Mucosa of stomach (tissue), 1 donor: ENCODE results near the gene CPNE4.

Experiments
- H3K27me3 ChIP-seq: one replicate; pipeline ENCODE4 v1.7.0; 2013; ENCODE audit warnings: mild to moderate bottlenecking, low read length; ENCODE audit not compliant: control insufficient read depth, insufficient read depth
- H3K36me3 ChIP-seq: one replicate; pipeline ENCODE4 v1.7.0; 2013; ENCODE audit warnings: low read length; ENCODE audit not compliant: control insufficient read depth, insufficient read depth
- H3K4me1 ChIP-seq: one replicate; pipeline ENCODE4 v1.7.0; 2013; ENCODE audit warnings: mild to moderate bottlenecking, low read length; ENCODE audit not compliant: control insufficient read depth, insufficient read depth
- H3K4me3 ChIP-seq: one replicate; pipeline ENCODE4 v1.7.0; 2013; ENCODE audit warnings: low read length
- H3K9ac ChIP-seq: one replicate; pipeline ENCODE4 v1.7.0; 2013; ENCODE audit warnings: mild to moderate bottlenecking, low read length, moderate library complexity
- H3K9me3 ChIP-seq: one replicate; pipeline ENCODE4 v1.7.0; 2013; ENCODE audit warnings: mild to moderate bottlenecking, low read length, moderate library complexity; ENCODE audit not compliant: control insufficient read depth
- donor health status: Pancreatic carcinoma.

Gene CPNE4

GRCh38 chr3:131778526-131778925 is 256.3 kb downstream of the CPNE4 start:
- Histone ChIP-seq H3K9ac (no peak overlapping the region), H3K4me1 (no peaks in the 10 kb centered on the region), H3K36me3 (no peaks in the 10 kb centered on the region), H3K9me3 (no peaks in the 10 kb centered on the region), H3K27me3 (no peaks in the 10 kb centered on the region), H3K4me3 (no peak overlapping the region)

DNA sequence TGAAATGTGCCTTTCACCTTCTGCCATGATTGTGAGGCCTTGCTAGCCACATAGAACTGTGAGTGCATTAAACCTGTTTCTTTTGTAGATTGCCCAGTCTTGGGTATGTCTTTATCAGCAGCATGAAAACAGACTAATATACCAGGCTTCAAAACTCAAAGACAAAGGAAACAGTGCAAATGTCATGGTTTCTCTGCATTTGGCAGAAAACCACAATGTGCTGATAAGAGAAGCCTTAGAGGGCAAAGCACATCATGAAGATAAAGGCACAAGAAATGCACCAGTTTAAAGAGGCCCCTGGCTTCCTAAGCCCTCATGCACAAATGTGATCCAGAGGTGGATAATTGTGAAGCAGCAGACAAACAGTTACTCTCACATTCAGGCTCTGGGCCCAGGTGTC is 259.2 kb downstream of the CPNE4 start:
- H3K4me3 ChIP-seq = no peak overlapping the region
- H3K9ac ChIP-seq = no peak overlapping the region
- H3K9me3 ChIP-seq = no peaks in the 10 kb centered on the region
- H3K27me3 ChIP-seq = no peaks in the 10 kb centered on the region
- no peaks in the 10 kb centered on the region for H3K4me1 ChIP-seq
- no peaks in the 10 kb centered on the region for H3K36me3 ChIP-seq

- Histone ChIP-seq H3K4me1 (no peaks in the 10 kb centered on the region), H3K36me3 (no peaks in the 10 kb centered on the region), H3K9ac (no peak overlapping the region), H3K4me3 (no peak overlapping the region), H3K9me3 (no peaks in the 10 kb centered on the region), H3K27me3 (no peaks in the 10 kb centered on the region)
Observed at GRCh38 chr3:131772269-131773026, 262.4 kb downstream of the CPNE4 start.

DNA sequence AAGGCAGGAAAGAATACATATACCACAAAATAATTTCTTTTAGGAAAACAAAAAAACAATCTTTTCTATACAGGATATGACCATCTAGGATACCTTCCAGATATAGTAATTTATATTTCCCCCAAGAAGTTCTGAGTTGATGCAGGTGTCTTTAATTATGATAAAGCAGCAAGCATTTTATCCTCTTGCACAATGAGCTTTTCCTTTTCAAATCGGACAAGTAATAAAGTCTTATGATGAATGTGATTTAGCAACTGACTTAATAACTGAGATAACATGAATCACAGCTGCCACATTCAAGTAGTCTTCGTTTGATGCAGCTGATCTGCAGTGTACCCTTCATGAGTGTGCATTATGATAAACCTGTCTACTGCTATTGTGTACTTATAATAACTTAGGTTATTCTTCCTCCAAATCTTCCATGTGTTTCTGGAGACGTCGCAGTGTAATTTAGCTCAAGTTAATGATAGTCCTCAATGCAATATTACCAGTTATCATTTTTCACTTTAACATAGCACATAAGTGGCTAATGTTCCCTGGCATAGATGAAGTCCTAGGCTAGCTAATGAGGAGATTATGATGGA is 271.7 kb downstream of the CPNE4 start:
- no peaks in the 10 kb centered on the region for H3K27me3 ChIP-seq
- H3K9me3 ChIP-seq = no peaks in the 10 kb centered on the region
- no peak overlapping the region for H3K4me3 ChIP-seq
- no peaks in the 10 kb centered on the region for H3K4me1 ChIP-seq
- no peaks in the 10 kb centered on the region for H3K36me3 ChIP-seq
- no peak overlapping the region for H3K9ac ChIP-seq

- no peaks in the 10 kb centered on the region for H3K36me3 ChIP-seq
Observed at GRCh38 chr3:131756405-131756804, 278.4 kb downstream of the CPNE4 start.

DNA sequence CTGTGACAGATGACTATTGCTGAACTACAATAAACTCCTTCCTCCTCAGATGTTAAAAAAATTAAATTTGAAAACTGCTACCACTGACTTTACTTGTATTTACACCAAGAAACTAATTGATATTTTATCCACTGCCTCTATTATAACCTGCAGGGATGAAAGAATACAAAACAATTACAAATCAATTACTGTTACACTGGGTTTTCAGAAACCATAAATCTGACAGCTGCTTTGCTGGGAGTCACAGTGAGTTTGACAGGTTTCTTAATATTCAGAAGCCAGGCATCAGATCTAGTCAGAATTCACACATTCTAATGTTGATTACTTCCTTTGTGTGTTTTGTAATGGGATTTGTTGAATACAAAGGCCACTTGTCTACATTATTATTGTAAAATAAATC is 279.4 kb downstream of the CPNE4 start:
- Histone ChIP-seq H3K9ac (no peak overlapping the region), H3K36me3 (no peaks in the 10 kb centered on the region), H3K27me3 (no peaks in the 10 kb centered on the region), H3K4me3 (no peak overlapping the region), H3K9me3 (no peaks in the 10 kb centered on the region), H3K4me1 (no peaks in the 10 kb centered on the region)

More at GRCh38 chr3:131756405-131756804, 278.4 kb downstream of the CPNE4 start:
- no peaks in the 10 kb centered on the region for H3K27me3 ChIP-seq
- H3K4me3 ChIP-seq = no peak overlapping the region
- H3K9me3 ChIP-seq = no peaks in the 10 kb centered on the region
- H3K4me1 ChIP-seq = no peaks in the 10 kb centered on the region
- no peak overlapping the region for H3K9ac ChIP-seq

DNA sequence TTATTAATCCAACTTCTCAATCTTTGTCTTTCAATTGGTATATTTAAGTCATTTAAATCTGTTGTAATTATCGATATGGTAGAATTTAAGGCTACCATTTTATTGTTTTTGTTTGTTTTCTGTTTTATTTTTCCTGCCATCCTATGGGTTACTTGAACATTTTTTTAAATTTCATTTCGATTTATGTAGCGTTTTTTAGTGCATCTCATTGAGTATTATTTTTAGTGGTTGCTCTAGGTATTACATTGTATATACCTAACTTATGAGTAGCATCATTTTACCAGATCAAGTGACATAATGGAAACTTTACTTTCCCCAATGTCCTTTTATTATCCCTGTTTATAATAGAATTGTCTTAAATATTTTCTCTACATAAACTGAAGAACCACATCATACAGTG is 284.6 kb downstream of the CPNE4 start:
- H3K36me3 ChIP-seq = no peaks in the 10 kb centered on the region
- no peaks in the 10 kb centered on the region for H3K27me3 ChIP-seq
- H3K9ac ChIP-seq = no peak overlapping the region
- no peaks in the 10 kb centered on the region for H3K9me3 ChIP-seq
- H3K4me1 ChIP-seq = no peaks in the 10 kb centered on the region
- no peak overlapping the region for H3K4me3 ChIP-seq

- Histone ChIP-seq H3K36me3 (no peaks in the 10 kb centered on the region), H3K27me3 (no peaks in the 10 kb centered on the region), H3K4me3 (no peak overlapping the region), H3K9me3 (no peaks in the 10 kb centered on the region), H3K4me1 (no peaks in the 10 kb centered on the region), H3K9ac (no peak overlapping the region)
Observed at GRCh38 chr3:131749826-131750225, 285.0 kb downstream of the CPNE4 start.

DNA sequence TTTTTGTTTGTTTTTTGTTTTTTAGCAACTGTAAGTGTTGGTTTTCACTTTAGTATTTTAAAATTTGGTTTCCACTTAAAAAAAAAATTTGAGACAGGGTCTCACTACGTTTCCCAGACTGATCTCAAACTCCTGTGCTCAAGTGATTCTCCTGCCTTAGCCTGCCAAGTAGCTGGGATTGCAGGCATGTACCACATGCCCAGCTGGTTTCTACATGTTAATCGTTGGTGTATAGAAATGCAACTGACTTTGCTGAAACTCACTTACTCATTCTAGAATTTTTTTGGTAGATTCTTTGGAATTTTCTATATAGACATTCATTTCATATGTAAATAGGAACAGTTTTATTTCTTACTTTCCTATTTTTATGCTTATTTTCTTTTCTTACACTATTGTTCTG is 287.3 kb downstream of the CPNE4 start:
- Histone ChIP-seq H3K27me3 (no peaks in the 10 kb centered on the region), H3K9ac (no peak overlapping the region), H3K4me1 (no peaks in the 10 kb centered on the region), H3K9me3 (no peaks in the 10 kb centered on the region), H3K4me3 (no peak overlapping the region), H3K36me3 (no peaks in the 10 kb centered on the region)

- Histone ChIP-seq H3K27me3 (no peaks in the 10 kb centered on the region), H3K9me3 (no peaks in the 10 kb centered on the region), H3K4me1 (no peaks in the 10 kb centered on the region), H3K36me3 (no peaks in the 10 kb centered on the region), H3K9ac (no peak overlapping the region), H3K4me3 (no peak overlapping the region)
Observed at GRCh38 chr3:131744765-131745164, 290.0 kb downstream of the CPNE4 start.

- Histone ChIP-seq H3K9ac (no peak overlapping the region), H3K4me1 (no peaks in the 10 kb centered on the region), H3K36me3 (no peaks in the 10 kb centered on the region), H3K27me3 (no peaks in the 10 kb centered on the region), H3K9me3 (no peaks in the 10 kb centered on the region), H3K4me3 (no peak overlapping the region)
Observed at GRCh38 chr3:131743126-131743525, 291.7 kb downstream of the CPNE4 start.

DNA sequence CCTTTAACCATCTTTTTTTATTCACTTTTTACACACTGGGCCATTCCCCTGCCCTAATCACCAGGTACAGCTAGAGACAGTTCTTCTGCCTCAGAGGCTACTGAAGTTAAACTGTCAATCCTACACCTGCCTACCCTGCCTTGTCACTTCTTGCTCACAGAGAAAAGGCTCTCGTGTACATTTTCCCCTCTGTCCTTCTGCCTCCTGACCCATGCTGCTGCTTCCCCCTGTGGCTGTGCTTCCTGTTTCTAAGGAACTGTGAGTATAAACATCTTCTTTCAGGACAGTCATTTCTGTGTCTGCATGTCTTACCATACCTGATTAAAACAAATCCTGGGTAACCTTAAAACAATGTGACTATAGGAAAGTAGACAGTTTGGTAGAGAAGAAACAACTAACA is 295.6 kb downstream of the CPNE4 start:
- H3K27me3 ChIP-seq = no peaks in the 10 kb centered on the region
- no peak overlapping the region for H3K4me3 ChIP-seq
- no peaks in the 10 kb centered on the region for H3K9me3 ChIP-seq
- H3K36me3 ChIP-seq = no peaks in the 10 kb centered on the region
- H3K9ac ChIP-seq = no peak overlapping the region
- no peaks in the 10 kb centered on the region for H3K4me1 ChIP-seq
